Activated naive CD4-positive, alpha-beta T cell treated with anti-CD3 and anti-CD28 coated beads, Interleukin-2, amount 50 U/mL, for 24 hours (primary cell): ENCODE measurements around the gene GNB1L.
"Not testable (repeated sequence)": the region's sequence is repeated elsewhere in the genome, so short reads cannot be mapped to it uniquely, and the experiment has no call there.

Source experiments
- H3K27ac Mint-ChIP-seq: one replicate; pipeline ENCODE4 v1.8.0; 2021; ENCODE audit warnings: mild to moderate bottlenecking, mixed read lengths
- H3K27me3 Mint-ChIP-seq: one replicate; pipeline ENCODE4 v1.8.0; 2021; ENCODE audit warnings: mixed read lengths
- H3K36me3 Mint-ChIP-seq: one replicate; pipeline ENCODE4 v1.8.0; 2021; ENCODE audit warnings: mixed read lengths
- H3K4me1 Mint-ChIP-seq: one replicate; pipeline ENCODE4 v1.8.0; 2021; ENCODE audit warnings: mixed read lengths
- H3K4me3 Mint-ChIP-seq: one replicate; pipeline ENCODE4 v1.8.0; 2021; ENCODE audit warnings: mild to moderate bottlenecking, mixed read lengths
- H3K9me3 Mint-ChIP-seq: one replicate; pipeline ENCODE4 v1.8.0; 2021; ENCODE audit warnings: mixed read lengths

The GNB1L gene

GRCh38 chr22:19786264-19786585 lies 68.4 kb downstream of the GNB1L start:
- Mint-ChIP-seq H3K27me3 (no peaks in the 10 kb centered on the region), H3K27ac (no peak overlapping the region), H3K36me3 (peaks cover 1% of the 10 kb centered on the region), H3K4me3 (no peak overlapping the region), H3K9me3 (no peaks in the 10 kb centered on the region), H3K4me1 (no peaks in the 10 kb centered on the region)

- H3K36me3 Mint-ChIP-seq = no peaks in the 10 kb centered on the region
- H3K27ac Mint-ChIP-seq = no peak overlapping the region
- H3K27me3 Mint-ChIP-seq = no peaks in the 10 kb centered on the region
- no peaks in the 10 kb centered on the region for H3K4me1 Mint-ChIP-seq
- H3K9me3 Mint-ChIP-seq = no peaks in the 10 kb centered on the region
- H3K4me3 Mint-ChIP-seq = no peak overlapping the region
Observed at GRCh38 chr22:19785461-19786263, 69.0 kb downstream of the GNB1L start.

- no peaks in the 10 kb centered on the region for H3K9me3 Mint-ChIP-seq
- H3K27ac Mint-ChIP-seq = no peak overlapping the region
- H3K4me1 Mint-ChIP-seq = peaks cover 7% of the 10 kb centered on the region
- no peaks in the 10 kb centered on the region for H3K36me3 Mint-ChIP-seq
- H3K27me3 Mint-ChIP-seq = peaks cover 1% of the 10 kb centered on the region
- H3K4me3 Mint-ChIP-seq = no peak overlapping the region
Observed at GRCh38 chr22:19784384-19785175, 70.1 kb downstream of the GNB1L start.

GRCh38 chr22:19783586-19784383 lies 70.9 kb downstream of the GNB1L start:
- Mint-ChIP-seq H3K36me3 (no peaks in the 10 kb centered on the region), H3K27me3 (peaks cover 1% of the 10 kb centered on the region), H3K4me3 (no peak overlapping the region), H3K27ac (no peak overlapping the region), H3K9me3 (no peaks in the 10 kb centered on the region), H3K4me1 (peaks cover 7% of the 10 kb centered on the region)

GRCh38 chr22:19782533-19782932 lies 72.1 kb downstream of the GNB1L start:
- H3K9me3 Mint-ChIP-seq = no peaks in the 10 kb centered on the region
- H3K36me3 Mint-ChIP-seq = no peaks in the 10 kb centered on the region
- H3K27ac Mint-ChIP-seq = no peak overlapping the region
- no peak overlapping the region for H3K4me3 Mint-ChIP-seq
- H3K4me1 Mint-ChIP-seq = peaks cover 7% of the 10 kb centered on the region
- H3K27me3 Mint-ChIP-seq = peaks cover 1% of the 10 kb centered on the region

GRCh38 chr22:19779685-19780268 lies 74.9 kb downstream of the GNB1L start:
- H3K36me3 Mint-ChIP-seq = no peaks in the 10 kb centered on the region
- no peak overlapping the region for H3K4me3 Mint-ChIP-seq
- H3K27ac Mint-ChIP-seq = peak overlapping the region; percentile 3
- H3K27me3 Mint-ChIP-seq = peaks cover 4% of the 10 kb centered on the region
- H3K9me3 Mint-ChIP-seq = no peaks in the 10 kb centered on the region
- peaks cover 7% of the 10 kb centered on the region for H3K4me1 Mint-ChIP-seq

- H3K36me3 Mint-ChIP-seq = no peaks in the 10 kb centered on the region
- peaks cover 8% of the 10 kb centered on the region for H3K27me3 Mint-ChIP-seq
- H3K4me3 Mint-ChIP-seq = no peak overlapping the region
- peaks cover 7% of the 10 kb centered on the region for H3K4me1 Mint-ChIP-seq
- no peak overlapping the region for H3K27ac Mint-ChIP-seq
- no peaks in the 10 kb centered on the region for H3K9me3 Mint-ChIP-seq
Observed at GRCh38 chr22:19779011-19779421, 75.7 kb downstream of the GNB1L start.

GRCh38 chr22:19777192-19777591 lies 77.5 kb downstream of the GNB1L start:
- not testable (repeated sequence) for H3K4me3 Mint-ChIP-seq, H3K27ac Mint-ChIP-seq, H3K9me3 Mint-ChIP-seq, H3K4me1 Mint-ChIP-seq, H3K36me3 Mint-ChIP-seq
- H3K27me3 Mint-ChIP-seq = peaks cover 20% of the 10 kb centered on the region

GRCh38 chr22:19776433-19777031 lies 78.1 kb downstream of the GNB1L start:
- Mint-ChIP-seq H3K9me3 (no peaks in the 10 kb centered on the region), H3K4me1 (peaks cover 7% of the 10 kb centered on the region), H3K27me3 (peaks cover 23% of the 10 kb centered on the region), H3K4me3 (no peak overlapping the region), H3K36me3 (no peaks in the 10 kb centered on the region), H3K27ac (no peak overlapping the region)

GRCh38 chr22:19775496-19776325 lies 79.0 kb downstream of the GNB1L start:
- Mint-ChIP-seq H3K27me3 (peaks cover 26% of the 10 kb centered on the region), H3K9me3 (no peaks in the 10 kb centered on the region), H3K4me3 (no peak overlapping the region), H3K27ac (no peak overlapping the region), H3K4me1 (peaks cover 7% of the 10 kb centered on the region), H3K36me3 (no peaks in the 10 kb centered on the region)

GRCh38 chr22:19774628-19775027 lies 80.0 kb downstream of the GNB1L start:
- Mint-ChIP-seq H3K4me1 (no peaks in the 10 kb centered on the region), H3K36me3 (no peaks in the 10 kb centered on the region), H3K4me3 (no peak overlapping the region), H3K27ac (no peak overlapping the region), H3K27me3 (peaks cover 35% of the 10 kb centered on the region), H3K9me3 (no peaks in the 10 kb centered on the region)

GRCh38 chr22:19773470-19774040 lies 81.1 kb downstream of the GNB1L start:
- no peaks in the 10 kb centered on the region for H3K4me1 Mint-ChIP-seq
- no peaks in the 10 kb centered on the region for H3K36me3 Mint-ChIP-seq
- H3K27me3 Mint-ChIP-seq = peaks cover 42% of the 10 kb centered on the region
- H3K27ac Mint-ChIP-seq = no peak overlapping the region
- no peaks in the 10 kb centered on the region for H3K9me3 Mint-ChIP-seq
- H3K4me3 Mint-ChIP-seq = no peak overlapping the region

GRCh38 chr22:19772673-19773469 lies 81.8 kb downstream of the GNB1L start:
- Mint-ChIP-seq H3K9me3 (no peaks in the 10 kb centered on the region), H3K36me3 (no peaks in the 10 kb centered on the region), H3K4me1 (no peaks in the 10 kb centered on the region), H3K27me3 (peaks cover 45% of the 10 kb centered on the region), H3K4me3 (no peak overlapping the region), H3K27ac (no peak overlapping the region)

GRCh38 chr22:19772422-19772672 lies 82.3 kb downstream of the GNB1L start:
- Mint-ChIP-seq H3K27ac (no peak overlapping the region), H3K9me3 (no peaks in the 10 kb centered on the region), H3K4me3 (no peak overlapping the region), H3K27me3 (peaks cover 47% of the 10 kb centered on the region), H3K36me3 (no peaks in the 10 kb centered on the region), H3K4me1 (peaks cover 4% of the 10 kb centered on the region)
